GM10266 (cell line): ENCODE measurements around the gene PLXNA4.

Experiments
- DNase-seq: peaks from one replicate; pipeline ENCODE4 v3.0.0; 2012; ENCODE audit errors: extremely low spot score
- CTCF ChIP-seq: IDR thresholded peaks from 2 replicates; pipeline ENCODE4 v1.5.1; 2012; ENCODE audit warnings: mild to moderate bottlenecking, low read depth; ENCODE audit not compliant: control insufficient read depth, insufficient read depth; ENCODE audit errors: missing control alignments

PLXNA4 gene

GRCh38 chr7:132381742-132382472 is 194.4 kb downstream of the PLXNA4 start:
- no peak for TF ChIP-seq CTCF
- DNase-seq, result no peak

- no peak for TF ChIP-seq CTCF
- no peak for DNase-seq
Observed at GRCh38 chr7:132380059-132380458, 196.2 kb downstream of the PLXNA4 start.

- TF ChIP-seq CTCF, result no peak
- no peak for DNase-seq
Observed at GRCh38 chr7:132379292-132379691, 197.0 kb downstream of the PLXNA4 start.

GRCh38 chr7:132377703-132378584 is 198.3 kb downstream of the PLXNA4 start:
- TF ChIP-seq CTCF, result no peak
- DNase-seq, result no peak

- TF ChIP-seq CTCF, result no peak
- no peak for DNase-seq
Observed at GRCh38 chr7:132377015-132377414, 199.3 kb downstream of the PLXNA4 start.

- no peak for DNase-seq
- no peak for TF ChIP-seq CTCF
Observed at GRCh38 chr7:132376361-132377013, 199.8 kb downstream of the PLXNA4 start.
